SK-N-SH treated with all-trans-retinoic acid at 6 μM for 48 hours (cell line): ENCODE measurements around the gene LPCAT3.

Experiments used
- ATAC-seq: fragments of 200-7000 bp; cut with Tn5 transposase; 3 replicates; pipeline ENCODE4 v1.9.1; 2020; ENCODE audit warnings: mild to moderate bottlenecking, moderate library complexity
- CSDC2 ChIP-seq: fragments of 250-450 bp; sonication (Bioruptor Pico); IDR thresholded peaks from 2 replicates; pipeline ENCODE4 v1.5.0; 2020; ENCODE audit warnings: mild to moderate bottlenecking, moderate library complexity
- GLIS3 ChIP-seq: fragments of 250-450 bp; sonication (Bioruptor Pico); IDR thresholded peaks from 2 replicates; pipeline ENCODE4 v1.5.0; 2020; ENCODE audit warnings: mild to moderate bottlenecking, moderate library complexity
- ZFP30 ChIP-seq: fragments of 450-650 bp; formaldehyde crosslinking; IDR thresholded peaks from 2 replicates; pipeline ENCODE4 v1.5.0; 2022; ENCODE audit warnings: mild to moderate bottlenecking, moderate library complexity
- TF ChIP-seq, protein P1 (sequence below): fragments of 250-450 bp; sonication (Bioruptor Pico); IDR thresholded peaks from 2 replicates; pipeline ENCODE4 v1.8.0; 2020; ENCODE audit warnings: mild to moderate bottlenecking, moderate library complexity, borderline replicate concordance

The LPCAT3 gene

DNA sequence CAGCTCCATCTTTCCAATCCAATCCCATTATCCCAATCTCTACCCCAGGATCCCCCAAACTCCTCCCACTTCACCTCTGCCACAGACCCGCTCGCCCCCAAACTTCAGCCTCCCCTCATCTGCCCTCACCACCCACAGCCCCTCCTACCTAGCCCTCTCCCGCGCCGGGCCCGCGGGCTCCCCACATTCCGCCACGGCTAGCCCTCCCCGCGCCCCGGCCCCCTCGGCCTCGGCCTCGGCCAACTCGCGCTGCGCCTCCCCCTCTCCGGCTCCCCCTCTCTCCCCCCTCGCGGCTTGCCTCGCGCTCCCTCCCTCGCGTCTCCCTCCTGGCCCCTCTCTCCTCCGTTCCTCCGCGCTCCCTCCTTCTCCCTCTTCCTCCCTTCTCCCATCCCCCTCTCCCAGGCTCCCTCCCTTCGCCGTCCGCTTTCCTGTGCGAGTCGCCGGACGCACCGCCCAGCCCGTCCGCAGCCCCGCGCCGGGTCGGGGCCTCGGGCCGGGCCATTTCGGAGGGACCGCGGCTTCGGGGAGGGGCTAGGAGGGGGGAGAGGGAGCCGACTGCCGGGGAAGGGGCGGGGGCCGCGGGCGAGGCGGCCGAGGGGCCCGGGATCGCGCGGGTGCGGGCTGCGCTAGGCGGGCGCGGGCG, 90.8 kb downstream of the LPCAT3 start, which contains the start of gene ATN1:
Gene ATN1, plus strand, starts transcription at position 581 of the 643 bp plus-strand sequence. CDS start 6,043 bp downstream, outside the sequence.
- ATAC-seq: peak; percentile 15

More for the DNA sequence above, 90.8 kb downstream of the LPCAT3 start, which contains the start of gene ATN1:
- TF ChIP-seq ZFP30 (CRISPR knock-in tag) (no peak), GLIS3 (CRISPR knock-in tag) (no peak), CSDC2 (no peak)
- TF ChIP-seq, protein P1, sequence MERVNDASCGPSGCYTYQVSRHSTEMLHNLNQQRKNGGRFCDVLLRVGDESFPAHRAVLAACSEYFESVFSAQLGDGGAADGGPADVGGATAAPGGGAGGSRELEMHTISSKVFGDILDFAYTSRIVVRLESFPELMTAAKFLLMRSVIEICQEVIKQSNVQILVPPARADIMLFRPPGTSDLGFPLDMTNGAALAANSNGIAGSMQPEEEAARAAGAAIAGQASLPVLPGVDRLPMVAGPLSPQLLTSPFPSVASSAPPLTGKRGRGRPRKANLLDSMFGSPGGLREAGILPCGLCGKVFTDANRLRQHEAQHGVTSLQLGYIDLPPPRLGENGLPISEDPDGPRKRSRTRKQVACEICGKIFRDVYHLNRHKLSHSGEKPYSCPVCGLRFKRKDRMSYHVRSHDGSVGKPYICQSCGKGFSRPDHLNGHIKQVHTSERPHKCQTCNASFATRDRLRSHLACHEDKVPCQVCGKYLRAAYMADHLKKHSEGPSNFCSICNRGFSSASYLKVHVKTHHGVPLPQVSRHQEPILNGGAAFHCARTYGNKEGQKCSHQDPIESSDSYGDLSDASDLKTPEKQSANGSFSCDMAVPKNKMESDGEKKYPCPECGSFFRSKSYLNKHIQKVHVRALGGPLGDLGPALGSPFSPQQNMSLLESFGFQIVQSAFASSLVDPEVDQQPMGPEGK (CRISPR knock-in tag): 0 out of 2 replicates have a peak, but pooled peaks have one; percentile 33
